Astrocyte of the cerebellum (primary cell): ENCODE measurements around the gene RIMS1.
A peak's percentile ranks its signal among the peaks of the same experiment; 100 is the strongest.

ENCODE experiments used
- DNase-seq: peaks from one replicate; pipeline ENCODE4 v3.0.0-alpha.2; 2011; ENCODE audit warnings: low read depth
- H3K4me3 ChIP-seq: 2 replicates; pipeline ENCODE4 v1.5.1; 2011; ENCODE audit warnings: mild to moderate bottlenecking, low read depth, low read length, moderate library complexity
- in situ Hi-C: cut with HindIII; loops from 2 replicates; pipeline ENCODE4 v1.10.0; 2017; ENCODE audit warnings: low sequenced_read_pairs
- TF ChIP-seq, protein P1 (sequence below): IDR thresholded peaks from 2 replicates; pipeline ENCODE4 v1.5.1; 2012; ENCODE audit warnings: low read length, low read depth, moderate library complexity, mild to moderate bottlenecking; ENCODE audit errors: missing control alignments

The RIMS1 gene

DNA sequence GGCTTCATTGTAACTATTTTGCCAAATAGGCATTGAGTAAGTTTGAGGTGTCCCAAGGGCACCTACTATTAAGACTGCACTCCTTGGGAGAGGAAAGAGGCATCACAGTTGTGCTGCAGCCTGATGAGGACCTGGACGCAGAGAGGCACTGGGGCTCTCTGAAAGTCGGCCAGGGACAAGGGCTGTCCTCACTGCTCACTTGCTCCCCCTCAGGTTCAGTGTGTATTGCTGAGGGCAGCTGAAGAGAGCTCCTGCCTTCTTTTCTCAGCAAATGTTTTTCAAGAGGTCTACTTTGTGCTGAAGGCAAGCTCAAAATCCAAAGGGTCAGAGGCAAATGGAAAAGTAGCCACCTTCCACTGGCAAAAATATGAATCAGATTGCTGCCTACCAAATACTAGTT, 331.8 kb downstream of the RIMS1 start:
- DNase-seq: peak; percentile 3
- in situ Hi-C loops: no loop called here
- H3K4me3 ChIP-seq: no peak overlapping the region
- TF ChIP-seq, protein P1, sequence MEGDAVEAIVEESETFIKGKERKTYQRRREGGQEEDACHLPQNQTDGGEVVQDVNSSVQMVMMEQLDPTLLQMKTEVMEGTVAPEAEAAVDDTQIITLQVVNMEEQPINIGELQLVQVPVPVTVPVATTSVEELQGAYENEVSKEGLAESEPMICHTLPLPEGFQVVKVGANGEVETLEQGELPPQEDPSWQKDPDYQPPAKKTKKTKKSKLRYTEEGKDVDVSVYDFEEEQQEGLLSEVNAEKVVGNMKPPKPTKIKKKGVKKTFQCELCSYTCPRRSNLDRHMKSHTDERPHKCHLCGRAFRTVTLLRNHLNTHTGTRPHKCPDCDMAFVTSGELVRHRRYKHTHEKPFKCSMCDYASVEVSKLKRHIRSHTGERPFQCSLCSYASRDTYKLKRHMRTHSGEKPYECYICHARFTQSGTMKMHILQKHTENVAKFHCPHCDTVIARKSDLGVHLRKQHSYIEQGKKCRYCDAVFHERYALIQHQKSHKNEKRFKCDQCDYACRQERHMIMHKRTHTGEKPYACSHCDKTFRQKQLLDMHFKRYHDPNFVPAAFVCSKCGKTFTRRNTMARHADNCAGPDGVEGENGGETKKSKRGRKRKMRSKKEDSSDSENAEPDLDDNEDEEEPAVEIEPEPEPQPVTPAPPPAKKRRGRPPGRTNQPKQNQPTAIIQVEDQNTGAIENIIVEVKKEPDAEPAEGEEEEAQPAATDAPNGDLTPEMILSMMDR: peak; percentile 55

- TF ChIP-seq, protein P1: no peak
- in situ Hi-C loops: no loop called here
- no peak overlapping the region for H3K4me3 ChIP-seq
- no peak for DNase-seq
Measured at GRCh38 chr6:72219536-72219935, 333.2 kb downstream of the RIMS1 start.

DNA sequence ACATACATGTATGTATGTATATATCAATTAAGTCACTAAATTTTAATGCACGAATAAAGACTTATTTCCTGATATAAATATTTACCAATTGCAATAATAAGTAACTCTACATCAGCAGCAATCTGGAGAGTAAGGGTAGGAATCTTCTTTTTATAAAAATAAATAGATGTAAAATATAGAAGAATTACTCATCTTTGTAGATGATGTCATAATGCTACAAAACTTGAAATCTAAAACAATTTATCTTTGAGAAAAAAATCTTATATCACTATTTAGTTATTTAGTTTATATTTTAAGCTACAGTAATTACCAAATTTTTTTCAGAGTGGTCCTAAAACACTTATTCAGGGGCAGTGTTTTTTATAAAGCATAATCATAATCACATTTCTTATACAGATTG, 351.7 kb downstream of the RIMS1 start:
- no peak for DNase-seq
- H3K4me3 ChIP-seq: no peak overlapping the region
- in situ Hi-C loops: no loop called here
- TF ChIP-seq, protein P1: no peak

DNA sequence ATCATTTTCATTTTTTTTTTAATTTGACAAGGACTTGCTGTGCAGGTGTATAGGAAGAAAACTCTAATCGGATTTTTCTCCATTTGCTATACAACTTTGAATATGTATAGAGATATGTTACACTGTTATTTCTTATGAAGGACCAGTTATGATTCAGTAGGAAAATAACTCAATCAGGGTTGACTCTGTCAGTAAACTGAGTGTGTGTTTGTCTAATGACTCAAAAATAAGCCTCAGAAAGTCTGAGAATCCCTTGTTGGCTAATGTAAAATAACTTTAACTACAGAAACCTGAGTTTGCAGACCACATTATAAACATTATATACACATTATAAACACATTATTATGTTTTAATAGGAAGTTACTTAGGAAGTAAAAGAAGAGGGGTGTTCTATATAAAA, 352.6 kb downstream of the RIMS1 start:
- TF ChIP-seq, protein P1: no peak
- no peak for DNase-seq
- in situ Hi-C loops: no loop called here
- no peak overlapping the region for H3K4me3 ChIP-seq

DNA sequence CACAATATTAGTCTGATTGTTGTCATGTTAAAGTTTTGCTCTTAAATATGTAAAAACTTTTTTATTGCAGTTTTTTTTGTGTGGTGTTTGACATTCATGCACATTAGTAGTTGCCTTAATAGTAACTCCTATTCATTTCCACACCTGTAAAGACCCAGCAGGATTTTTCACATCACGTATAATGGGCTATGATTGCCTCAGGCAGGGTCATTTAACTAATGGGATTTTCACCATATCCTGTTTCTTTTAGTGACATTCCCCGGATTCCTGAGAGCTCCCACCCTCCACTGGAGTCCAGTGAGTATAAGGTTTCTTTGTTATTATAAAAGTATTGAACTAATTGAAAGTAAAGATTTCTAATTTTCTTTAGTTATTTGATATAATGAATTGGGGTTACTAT, 359.2 kb downstream of the RIMS1 start:
- H3K4me3 ChIP-seq: no peak overlapping the region
- TF ChIP-seq, protein P1: no peak
- DNase-seq: peak; percentile 29
- in situ Hi-C loops: no loop called here

DNA sequence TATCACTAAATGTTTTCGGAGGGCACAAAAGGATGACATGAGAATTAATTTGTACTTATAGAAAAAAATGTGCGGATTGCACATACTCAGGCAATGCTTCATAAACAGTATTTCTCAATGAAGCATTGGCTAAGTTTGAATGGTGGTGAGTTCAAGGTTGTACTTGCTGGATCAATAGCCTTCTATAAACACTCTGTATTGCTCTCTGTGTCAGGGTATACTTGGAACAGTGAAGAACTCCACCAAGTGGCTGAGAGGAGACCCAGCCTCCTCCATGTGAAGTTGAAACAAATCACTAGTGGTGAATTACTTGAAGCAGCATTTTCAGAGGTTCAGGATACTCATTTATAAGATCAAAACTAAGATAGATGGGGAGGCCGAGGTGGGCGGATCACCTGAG, 360.6 kb downstream of the RIMS1 start:
- no peak for DNase-seq
- in situ Hi-C loops: no loop called here
- TF ChIP-seq, protein P1: no peak
- H3K4me3 ChIP-seq: no peak overlapping the region

DNA sequence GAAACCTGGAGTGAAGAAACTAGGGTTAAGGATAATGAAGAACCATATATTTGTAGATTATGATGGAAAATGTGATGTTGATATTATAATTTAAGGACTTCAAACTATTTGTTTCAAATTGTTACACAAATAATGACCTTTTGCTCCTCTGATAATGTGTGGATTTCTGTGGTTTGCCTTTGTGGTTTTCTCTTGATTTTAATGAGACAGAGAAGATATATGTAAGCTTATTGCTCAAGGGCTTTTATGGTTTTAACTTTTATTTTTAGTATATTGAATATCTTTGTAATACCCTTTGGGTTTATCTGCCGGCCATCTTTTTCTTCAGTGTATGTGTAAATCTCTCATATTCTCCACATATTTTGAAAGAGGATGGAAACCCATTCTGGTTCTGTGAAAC, 362.3 kb downstream of the RIMS1 start:
- in situ Hi-C loops: no loop called here
- DNase-seq: no peak
- no peak overlapping the region for H3K4me3 ChIP-seq
- TF ChIP-seq, protein P1: no peak
